Muscle of back (tissue), 11 donors: ENCODE measurements around the gene LONRF3. TPM values are rescaled to one million over a fixed set of nuclear protein-coding genes. Genes with fewer than 3 reads are reported as not detected.

Source experiments
- DNase-seq, 3 donors: peaks; one replicate each; pipeline versions ENCODE4 v3.0.0 to v3.0.0-alpha.2; 2013
- polyA plus RNA-seq, 10 donors: library from polyadenylated mRNA; unstranded; fragments of 120-200 nt; gene quantifications; one replicate each; pipeline ENCODE4 v1.2.1, GENCODE V29; 2013; ENCODE audit not compliant: insufficient read length in 10 of 10

LONRF3 gene
- polyA plus RNA-seq, 10 donors: 1.2 to 3.1 (median 2.1) TPM

DNA sequence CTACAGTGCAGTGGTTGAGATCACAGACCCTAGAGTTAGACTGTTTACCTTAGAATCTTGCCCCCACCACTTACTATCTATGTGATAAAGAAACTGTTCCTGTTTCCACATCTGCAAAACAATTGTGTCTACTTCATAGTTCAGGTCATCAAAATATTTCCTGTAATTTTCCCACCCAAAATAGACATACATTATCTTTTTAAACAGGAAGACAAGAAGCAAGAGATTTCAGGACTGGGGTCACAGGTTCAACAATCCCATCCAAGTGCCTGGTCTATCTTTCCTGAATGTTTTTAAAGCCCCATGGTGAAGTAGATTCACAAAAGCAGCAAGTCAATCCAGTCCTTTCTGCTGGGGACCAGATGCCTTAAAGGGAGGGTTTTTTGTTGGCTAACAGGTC, 56.6 kb downstream of the LONRF3 start:
- no peak for DNase-seq

- DNase-seq: no peak
Measured at GRCh38 chrX:119036107-119037029, 62.0 kb downstream of the LONRF3 start.

- DNase-seq: no peak
Measured at GRCh38 chrX:119040432-119040831, 66.0 kb downstream of the LONRF3 start.

DNA sequence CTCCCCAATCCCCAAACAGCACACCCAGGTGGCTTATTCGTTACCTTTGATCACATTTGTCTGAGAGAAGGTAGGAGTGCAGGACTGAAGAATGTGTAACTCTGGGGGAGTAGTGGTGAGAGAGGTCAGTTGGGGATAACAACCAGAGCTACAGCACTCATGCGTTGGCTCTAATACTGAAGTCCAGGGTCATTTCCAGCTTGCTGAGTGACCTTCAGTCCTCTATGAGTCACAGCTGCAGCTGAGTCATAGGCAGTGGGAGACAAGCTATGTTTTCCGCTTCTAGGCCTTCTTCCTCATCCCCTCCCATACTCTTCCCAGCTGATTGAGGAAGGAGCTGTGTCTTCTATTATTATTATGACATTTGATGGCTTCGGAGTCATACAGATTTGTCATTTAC, 66.8 kb downstream of the LONRF3 start:
- peak; percentile 24 to 34 (median 28) for DNase-seq

DNA sequence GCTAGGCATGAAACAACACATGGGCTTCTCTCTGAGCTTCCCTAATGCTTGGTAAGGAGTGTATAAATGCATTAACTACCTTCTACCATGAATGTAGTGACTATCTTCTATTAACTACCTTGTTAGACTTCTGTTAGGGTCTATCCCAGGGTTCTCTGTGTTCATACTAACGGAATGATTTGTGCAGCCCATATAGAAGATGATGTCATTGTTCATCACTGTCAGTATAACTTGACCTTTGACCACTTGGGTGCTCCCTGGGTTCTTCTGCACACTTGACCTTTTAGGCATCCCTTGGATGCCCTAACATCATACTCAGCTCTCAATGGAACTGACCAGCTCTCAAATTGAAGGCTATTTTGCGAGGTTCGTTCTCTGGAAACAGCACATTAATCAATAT, 67.6 kb downstream of the LONRF3 start:
- DNase-seq: no peak

DNA sequence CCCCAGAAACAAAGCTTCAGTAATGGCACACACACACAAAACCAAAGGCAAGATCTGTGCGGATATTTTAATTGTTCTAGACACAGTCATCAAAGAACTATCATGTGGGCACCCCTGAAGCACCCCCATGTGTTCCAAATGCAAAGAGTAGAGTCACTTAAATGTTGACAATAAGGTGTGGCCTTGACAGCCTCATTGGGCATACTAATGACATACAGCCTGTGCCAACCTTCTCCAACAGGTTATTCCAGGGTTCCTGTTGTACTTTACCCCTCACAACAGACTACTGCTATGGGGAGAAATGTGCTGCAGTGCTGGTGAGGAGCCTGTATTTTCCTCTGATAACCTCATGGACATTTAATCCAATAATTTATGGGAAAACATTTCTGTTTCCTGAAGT, 68.6 kb downstream of the LONRF3 start:
- DNase-seq: no peak

DNA sequence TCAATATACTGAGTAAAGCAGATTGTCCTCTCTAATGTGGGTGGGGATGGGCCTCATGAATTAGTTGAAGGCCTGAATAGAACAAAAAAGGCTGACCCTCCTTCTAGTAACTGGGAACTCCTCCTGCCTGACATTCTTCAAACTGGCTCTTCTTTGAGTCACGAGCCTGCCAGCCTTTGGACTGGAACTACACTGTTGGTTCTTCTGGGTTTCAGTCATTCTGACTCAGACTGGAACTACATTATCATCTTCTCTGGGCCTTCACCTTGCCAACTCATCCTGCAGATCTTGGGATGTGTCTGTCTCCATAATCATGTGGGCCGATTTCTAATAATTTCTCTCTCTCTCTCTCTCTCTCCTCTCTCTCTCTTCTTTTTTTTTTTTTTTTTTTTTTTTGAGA, 71.5 kb downstream of the LONRF3 start:
- no peak for DNase-seq

GRCh38 chrX:119055687-119056086, 81.3 kb downstream of the LONRF3 start:
- peak in 1 of 3 donors; percentile 11 for DNase-seq

GRCh38 chrX:119062750-119063374, 88.4 kb downstream of the LONRF3 start:
- DNase-seq: peak in 1 of 3 donors; percentile 21

- DNase-seq: no peak
Measured at GRCh38 chrX:119063428-119063827, 89.0 kb downstream of the LONRF3 start.

DNA sequence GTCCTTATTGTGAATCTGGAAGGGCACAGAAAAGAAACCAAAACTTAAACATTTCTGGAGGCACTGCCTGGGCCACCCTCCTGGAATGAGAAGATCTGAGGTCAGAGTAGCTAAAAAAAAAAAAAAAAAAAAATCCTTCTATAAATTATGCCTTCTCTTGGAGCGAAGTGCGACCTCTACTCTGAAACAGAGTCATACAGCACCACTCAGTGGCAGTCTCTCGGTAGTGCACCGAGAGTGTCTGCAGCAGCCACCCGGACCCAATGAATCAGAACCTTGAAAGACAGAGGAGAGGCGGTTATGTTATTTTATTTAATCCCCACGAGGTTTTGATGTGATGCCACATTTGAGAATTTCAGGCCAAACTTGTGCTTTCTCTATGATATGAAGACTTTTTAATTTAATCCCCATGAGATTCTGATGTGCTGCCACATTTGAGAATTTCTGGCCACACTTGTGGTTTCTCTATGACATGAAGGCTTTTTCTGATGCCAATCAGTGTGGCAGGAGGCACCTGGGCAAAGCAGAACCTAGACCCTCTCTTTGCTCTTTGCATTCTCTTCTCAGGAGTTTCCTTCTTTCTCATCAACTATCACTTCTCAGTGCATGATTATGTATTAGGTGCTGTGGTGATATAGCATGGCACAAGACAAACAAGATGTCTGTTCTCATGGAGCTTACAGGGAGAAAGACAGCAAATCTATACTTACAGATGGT, 92.8 kb downstream of the LONRF3 start:
- peak in 2 of 3 donors; percentile 32 to 63 for DNase-seq

Other genes starting within 250 kb of the LONRF3 start
- 10 to 100 TPM; 25.8 to 37.6 (median 31.2) TPM for gene IL13RA1, start 247.0 kb upstream of the LONRF3 start, polyA plus RNA-seq
- gene ZCCHC12, start 150.8 kb upstream of the LONRF3 start, polyA plus RNA-seq: under 1 TPM; 0.35 to 0.98 (median 0.66) TPM
- not detected for gene CT47C1, start 98.4 kb downstream of the LONRF3 start, polyA plus RNA-seq
- gene KIAA1210, start 153.2 kb downstream of the LONRF3 start, polyA plus RNA-seq: under 1 TPM; 0.13 to 0.34 (median 0.26) TPM